ENCODE results near the gene B3GNT3. TPM values are rescaled to one million over a fixed set of nuclear protein-coding genes. Genes with fewer than 3 reads are reported as not detected.
A peak's percentile ranks its signal among the peaks of the same experiment; 100 is the strongest.

Gene B3GNT3
- polyA plus RNA-seq, 3 donors = not detected

- Histone ChIP-seq H4K20me1 (ENCODE audit: insufficient read depth, low read length) (peaks cover 8% of the 10 kb centered on the region), H3K36me3 (replicated peaks in 1 of 2; ENCODE audit: control insufficient read depth in 1 of 2, insufficient read depth in 2 of 2, low read length in 2 of 2) (peaks cover 22 to 62% of the 10 kb centered on the region in 2 donors), H3K9ac (ENCODE audit: insufficient read depth, low read length, poor library complexity, severe bottlenecking) (no peak overlapping the region), H3K27me3 (ENCODE audit: control insufficient read depth in 2 of 2, insufficient read depth in 2 of 2, low read length in 2 of 2) (no peaks in the 10 kb centered on the region), H3K4me2 (replicated peaks; ENCODE audit: extremely low read depth, low read length, poor library complexity, severe bottlenecking) (no peak overlapping the region), H3K27ac (ENCODE audit: low read depth in 1 of 2, low read length in 2 of 2) (no peak overlapping the region), H3K79me2 (ENCODE audit: insufficient read depth, low read length) (peaks cover 36% of the 10 kb centered on the region), H3K4me3 (replicated peaks in 1 of 3; ENCODE audit: low read depth in 2 of 3, low read length in 3 of 3) (no peak overlapping the region), H3K4me1 (ENCODE audit: control insufficient read depth in 1 of 2, insufficient read depth in 2 of 2, low read length in 2 of 2) (peaks cover 33 to 40% of the 10 kb centered on the region in 2 donors), H2AFZ (ENCODE audit: insufficient read depth, low read depth, low read length, poor library complexity, severe bottlenecking) (no peak overlapping the region), H3K9me3 (replicated peaks in 1 of 2; ENCODE audit: control insufficient read depth in 1 of 2, insufficient read depth in 1 of 2, low read length in 2 of 2) (no peaks in the 10 kb centered on the region)
- 60% methylated on average over 4 of the region's 9 CpGs for WGBS (ENCODE audit: insufficient coverage)
- no peak for DNase-seq
- Mint-ChIP-seq H3K4me1 (peaks cover 30% of the 10 kb centered on the region), H3K27ac (peak overlapping the region in 2 of 7 donors; percentile 12 to 59), H3K9me3 (no peaks in the 10 kb centered on the region), H3K4me3 (no peak overlapping the region), H3K36me3 (peaks cover 51 to 79% of the 10 kb centered on the region in 2 donors), H3K27me3 (ENCODE audit: low read depth in 3 of 3) (peaks cover 0 to 2% (median 1%) of the 10 kb centered on the region in 3 donors)
- intact Hi-C loops (cut with micrococcal nuclease) = no loop called here
- no peak for TF ChIP-seq CTCF (IDR thresholded peaks at IDR 0.05)
Observed at GRCh38 chr19:17757125-17757524, 37.8 kb upstream of the B3GNT3 start.

GRCh38 chr19:17758515-17758914, 36.4 kb upstream of the B3GNT3 start:
- no peak for DNase-seq
- no peak for TF ChIP-seq CTCF (IDR thresholded peaks at IDR 0.05)
- peaks cover 22 to 29% of the 10 kb centered on the region in 2 donors for H3K4me1 ChIP-seq (ENCODE audit: control insufficient read depth in 1 of 2, insufficient read depth in 2 of 2, low read length in 2 of 2)
- H3K27ac Mint-ChIP-seq = peak overlapping the region in 1 of 7 donors; percentile 43
- no peaks in the 10 kb centered on the region for H3K9me3 Mint-ChIP-seq
- H3K79me2 ChIP-seq (ENCODE audit: insufficient read depth, low read length) = peaks cover 27% of the 10 kb centered on the region
- no peak overlapping the region for H2AFZ ChIP-seq (ENCODE audit: insufficient read depth, low read depth, low read length, poor library complexity, severe bottlenecking)
- peaks cover 0 to 2% (median 1%) of the 10 kb centered on the region in 3 donors for H3K27me3 Mint-ChIP-seq (ENCODE audit: low read depth in 3 of 3)
- peaks cover 31% of the 10 kb centered on the region for H3K4me1 Mint-ChIP-seq
- no peak overlapping the region for H3K4me3 ChIP-seq (replicated peaks in 1 of 3; ENCODE audit: low read depth in 2 of 3, low read length in 3 of 3)
- 82% methylated on average over 2 of the region's 5 CpGs for WGBS (ENCODE audit: insufficient coverage)
- no peak overlapping the region for H3K27ac ChIP-seq (ENCODE audit: low read depth in 1 of 2, low read length in 2 of 2)
- intact Hi-C loops (cut with micrococcal nuclease) = no loop called here
- H3K36me3 ChIP-seq (replicated peaks in 1 of 2; ENCODE audit: control insufficient read depth in 1 of 2, insufficient read depth in 2 of 2, low read length in 2 of 2) = peaks cover 22 to 69% of the 10 kb centered on the region in 2 donors
- no peak overlapping the region for H3K9ac ChIP-seq (ENCODE audit: insufficient read depth, low read length, poor library complexity, severe bottlenecking)
- no peaks in the 10 kb centered on the region for H3K9me3 ChIP-seq (replicated peaks in 1 of 2; ENCODE audit: control insufficient read depth in 1 of 2, insufficient read depth in 1 of 2, low read length in 2 of 2)
- H3K4me2 ChIP-seq (replicated peaks; ENCODE audit: extremely low read depth, low read length, poor library complexity, severe bottlenecking) = no peak overlapping the region
- no peaks in the 10 kb centered on the region for H3K27me3 ChIP-seq (ENCODE audit: control insufficient read depth in 2 of 2, insufficient read depth in 2 of 2, low read length in 2 of 2)
- H3K4me3 Mint-ChIP-seq = no peak overlapping the region
- H4K20me1 ChIP-seq (ENCODE audit: insufficient read depth, low read length) = peaks cover 8% of the 10 kb centered on the region
- H3K36me3 Mint-ChIP-seq = peaks cover 59 to 92% of the 10 kb centered on the region in 2 donors
